Neuronal stem cell (in vitro differentiated cells): Measurements from ENCODE around the gene WNT3A.

ENCODE experiments used
- DNase-seq: peaks from one replicate; pipeline ENCODE4 v3.0.0-alpha.2; 2013; ENCODE audit warnings: low spot score
- H2AFZ ChIP-seq: one replicate; pipeline ENCODE4 v1.6.1; 2013; ENCODE audit warnings: mild to moderate bottlenecking, low read length, inconsistent platforms
- H2AK5ac ChIP-seq: 2 replicates; pipeline ENCODE4 v1.6.1; 2013; ENCODE audit warnings: low read depth, mild to moderate bottlenecking, inconsistent platforms, low read length, moderate library complexity, mixed read lengths
- H2BK120ac ChIP-seq: 2 replicates; pipeline ENCODE4 v1.6.1; 2013; ENCODE audit warnings: low read depth, mild to moderate bottlenecking, inconsistent platforms, low read length, moderate library complexity, mixed read lengths
- H2BK12ac ChIP-seq: one replicate; pipeline ENCODE4 v1.6.1; 2013; ENCODE audit warnings: low read length, inconsistent platforms
- H2BK15ac ChIP-seq: 2 replicates; pipeline ENCODE4 v1.6.1; 2013; ENCODE audit warnings: mild to moderate bottlenecking, low read length, inconsistent platforms, mixed read lengths
- H2BK5ac ChIP-seq: one replicate; pipeline ENCODE4 v1.6.1; 2013; ENCODE audit warnings: inconsistent platforms, mild to moderate bottlenecking, low read length, moderate library complexity
- H3K14ac ChIP-seq: one replicate; pipeline ENCODE4 v1.6.1; 2013; ENCODE audit warnings: low read length, inconsistent platforms
- H3K18ac ChIP-seq: 2 replicates; pipeline ENCODE4 v1.6.1; 2013; ENCODE audit warnings: low read length, inconsistent platforms
- H3K23ac ChIP-seq: 2 replicates; pipeline ENCODE4 v1.6.1; 2013; ENCODE audit warnings: low read depth, mild to moderate bottlenecking, mixed read lengths, low read length, inconsistent platforms; ENCODE audit not compliant: poor library complexity
- H3K27ac ChIP-seq: replicated peaks from 3 replicates; pipeline ENCODE4 v1.5.1; 2013; ENCODE audit warnings: low read length, inconsistent platforms
- H3K27me3 ChIP-seq, 3 experiments: 2 replicates each; pipeline ENCODE4 v1.6.1; 2013; ENCODE audit warnings: low read length in 3 of 3, mild to moderate bottlenecking in 2 of 3, inconsistent platforms in 1 of 3, low read depth in 1 of 3, mixed read lengths in 1 of 3, moderate library complexity in 1 of 3; ENCODE audit not compliant: control insufficient read depth in 3 of 3, insufficient read depth in 3 of 3
- H3K36me3 ChIP-seq, 2 donors: replicated peaks in 1 of 2; 2 replicates each; pipeline ENCODE4 v1.6.1; 2013; ENCODE audit warnings: low read length in 2 of 2; ENCODE audit not compliant: control insufficient read depth in 2 of 2, insufficient read depth in 2 of 2
- H3K4ac ChIP-seq: 2 replicates; pipeline ENCODE4 v1.6.1; 2013; ENCODE audit warnings: inconsistent platforms, mild to moderate bottlenecking, low read length, moderate library complexity
- H3K4me1 ChIP-seq, 2 donors: 1 replicate in 1 of 2; 2 replicates in 1 of 2; pipeline ENCODE4 v1.6.1; 2013; ENCODE audit warnings: low read length in 2 of 2, low read depth in 1 of 2; ENCODE audit not compliant: control insufficient read depth in 2 of 2, insufficient read depth in 1 of 2
- H3K4me2 ChIP-seq: one replicate; pipeline ENCODE4 v1.6.1; 2013; ENCODE audit warnings: mild to moderate bottlenecking, low read length, inconsistent platforms; ENCODE audit not compliant: insufficient read depth, poor library complexity, severe bottlenecking
- H3K4me3 ChIP-seq, 2 donors: 2 replicates each; pipeline ENCODE4 v1.5.1; 2013; ENCODE audit warnings: low read length in 2 of 2, mild to moderate bottlenecking in 2 of 2, inconsistent platforms in 1 of 2, moderate library complexity in 1 of 2
- H3K79me1 ChIP-seq: one replicate; pipeline ENCODE4 v1.6.1; 2013; ENCODE audit warnings: low read depth, mild to moderate bottlenecking, inconsistent platforms, low read length, moderate library complexity
- H3K9ac ChIP-seq: one replicate; pipeline ENCODE4 v1.6.1; 2013; ENCODE audit warnings: mild to moderate bottlenecking, low read depth, low read length, inconsistent platforms; ENCODE audit not compliant: poor library complexity
- H3K9me3 ChIP-seq, 2 donors: replicated peaks in 1 of 2; 2 replicates each; pipeline versions ENCODE3 to v1.6.1; 2013; ENCODE audit warnings: low read length in 2 of 2, mild to moderate bottlenecking in 2 of 2, inconsistent platforms in 1 of 2, low read depth in 1 of 2, mixed read lengths in 1 of 2, moderate library complexity in 1 of 2; ENCODE audit not compliant: control insufficient read depth in 2 of 2, insufficient read depth in 1 of 2
- H4K8ac ChIP-seq: one replicate; pipeline ENCODE4 v1.6.1; 2013; ENCODE audit warnings: low read depth, mild to moderate bottlenecking, inconsistent platforms, low read length, moderate library complexity
- H4K91ac ChIP-seq: one replicate; pipeline ENCODE4 v1.6.1; 2013; ENCODE audit warnings: low read length, low read depth, mild to moderate bottlenecking, inconsistent platforms; ENCODE audit not compliant: poor library complexity
- WGBS, 2 donors: extraction: QIAGEN DNeasy Blood & Tissue Kit; methylation state at CpG; one replicate each; pipeline ENCODE4 v1.1.7; 2013; ENCODE audit warnings: missing lambda C conversion rate in 2 of 2, mixed read lengths in 1 of 2; ENCODE audit not compliant: insufficient read length in 2 of 2, insufficient replicate concordance in 1 of 2; ENCODE audit errors: extremely low coverage in 2 of 2; 5-methylcytosine and 5-hydroxymethylcytosine counted together

Gene WNT3A

DNA sequence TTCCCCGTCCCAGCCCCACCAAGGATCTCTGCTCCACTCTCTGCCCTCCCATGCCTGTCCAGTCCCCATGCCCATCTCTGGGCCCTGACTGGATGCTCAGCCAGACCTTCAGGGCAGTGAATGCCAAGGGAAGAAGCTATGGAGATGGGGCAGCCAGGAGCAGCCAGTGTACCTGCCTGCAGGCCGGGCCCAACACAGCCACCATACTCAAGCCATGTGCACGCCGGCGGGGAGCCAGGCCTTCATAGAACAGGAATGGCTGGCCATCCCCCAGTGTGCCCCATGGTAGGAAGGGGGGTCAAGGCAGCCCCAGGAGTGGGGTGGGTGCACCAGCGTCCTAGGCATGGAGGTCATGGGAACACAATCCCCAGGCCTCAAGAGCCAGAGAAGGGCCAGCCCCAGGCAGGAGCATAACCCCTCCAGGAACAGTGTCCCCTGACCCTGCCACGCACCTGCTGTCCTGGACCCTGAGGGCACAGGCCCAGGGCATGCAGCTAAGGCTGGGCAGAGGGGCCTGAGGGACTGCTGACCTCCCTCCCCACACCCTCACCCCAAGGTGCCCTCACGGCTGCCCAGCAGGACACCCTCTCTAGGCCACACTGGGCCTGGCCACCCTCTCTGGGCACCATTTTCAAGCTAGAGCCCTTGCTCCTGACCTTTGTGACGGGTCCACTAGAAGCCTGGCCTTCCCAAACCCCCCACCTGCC, 55.4 kb downstream of the WNT3A start:
- no peak overlapping the region for H3K14ac ChIP-seq
- no peak overlapping the region for H4K91ac ChIP-seq
- H4K8ac ChIP-seq: no peak overlapping the region
- no peak overlapping the region for H2BK120ac ChIP-seq
- H2BK15ac ChIP-seq: peak overlapping the region; percentile 87
- H3K27ac ChIP-seq: no peak overlapping the region
- peaks cover 8 to 12% of the 10 kb centered on the region in 2 donors for H3K9me3 ChIP-seq
- no peak overlapping the region for H3K4me2 ChIP-seq
- H2BK12ac ChIP-seq: peak overlapping the region; percentile 41
- peaks cover 0 to 3% of the 10 kb centered on the region in 2 donors for H3K4me1 ChIP-seq
- H3K4me3 ChIP-seq: peak overlapping the region in 1 of 2 donors; percentile 18
- H2BK5ac ChIP-seq: no peak overlapping the region
- peak overlapping the region; percentile 85 for H3K18ac ChIP-seq
- peaks cover 7 to 89% (median 52%) of the 10 kb centered on the region in 3 experiments for H3K27me3 ChIP-seq
- H2AFZ ChIP-seq: no peak overlapping the region
- H2AK5ac ChIP-seq: peak overlapping the region; percentile 53
- H3K23ac ChIP-seq: peak overlapping the region; percentile 39
- no peak overlapping the region for H3K9ac ChIP-seq
- DNase-seq: no peak
- H3K36me3 ChIP-seq: no peaks in the 10 kb centered on the region
- peaks cover 2% of the 10 kb centered on the region for H3K79me1 ChIP-seq
- peak overlapping the region; percentile 67 for H3K4ac ChIP-seq
- whole genome bisulfite sequencing, 2 donors: no CpG with 5 or more reads among the region's 9 CpGs

- H3K14ac ChIP-seq: peak overlapping the region; percentile 23
- H2BK120ac ChIP-seq: no peak overlapping the region
- peaks cover 8 to 12% of the 10 kb centered on the region in 2 donors for H3K9me3 ChIP-seq
- H3K23ac ChIP-seq: peak overlapping the region; percentile 39
- DNase-seq: no peak
- H3K4me2 ChIP-seq: no peak overlapping the region
- H3K79me1 ChIP-seq: peaks cover 2% of the 10 kb centered on the region
- H2AK5ac ChIP-seq: peak overlapping the region; percentile 53
- no peak overlapping the region for H2AFZ ChIP-seq
- H2BK15ac ChIP-seq: no peak overlapping the region
- no peak overlapping the region for H4K91ac ChIP-seq
- H3K36me3 ChIP-seq: no peaks in the 10 kb centered on the region
- peaks cover 0 to 3% of the 10 kb centered on the region in 2 donors for H3K4me1 ChIP-seq
- H3K4me3 ChIP-seq: no peak overlapping the region
- no peak overlapping the region for H3K27ac ChIP-seq
- no CpG with 5 or more reads among the region's 4 CpGs for WGBS, 2 donors
- peak overlapping the region; percentile 85 for H3K18ac ChIP-seq
- no peak overlapping the region for H2BK5ac ChIP-seq
- H3K9ac ChIP-seq: no peak overlapping the region
- no peak overlapping the region for H4K8ac ChIP-seq
- H3K4ac ChIP-seq: no peak overlapping the region
- no peak overlapping the region for H2BK12ac ChIP-seq
- H3K27me3 ChIP-seq: peaks cover 7 to 88% (median 53%) of the 10 kb centered on the region in 3 experiments
Measured at GRCh38 chr1:228062812-228063211, 56.0 kb downstream of the WNT3A start.

DNA sequence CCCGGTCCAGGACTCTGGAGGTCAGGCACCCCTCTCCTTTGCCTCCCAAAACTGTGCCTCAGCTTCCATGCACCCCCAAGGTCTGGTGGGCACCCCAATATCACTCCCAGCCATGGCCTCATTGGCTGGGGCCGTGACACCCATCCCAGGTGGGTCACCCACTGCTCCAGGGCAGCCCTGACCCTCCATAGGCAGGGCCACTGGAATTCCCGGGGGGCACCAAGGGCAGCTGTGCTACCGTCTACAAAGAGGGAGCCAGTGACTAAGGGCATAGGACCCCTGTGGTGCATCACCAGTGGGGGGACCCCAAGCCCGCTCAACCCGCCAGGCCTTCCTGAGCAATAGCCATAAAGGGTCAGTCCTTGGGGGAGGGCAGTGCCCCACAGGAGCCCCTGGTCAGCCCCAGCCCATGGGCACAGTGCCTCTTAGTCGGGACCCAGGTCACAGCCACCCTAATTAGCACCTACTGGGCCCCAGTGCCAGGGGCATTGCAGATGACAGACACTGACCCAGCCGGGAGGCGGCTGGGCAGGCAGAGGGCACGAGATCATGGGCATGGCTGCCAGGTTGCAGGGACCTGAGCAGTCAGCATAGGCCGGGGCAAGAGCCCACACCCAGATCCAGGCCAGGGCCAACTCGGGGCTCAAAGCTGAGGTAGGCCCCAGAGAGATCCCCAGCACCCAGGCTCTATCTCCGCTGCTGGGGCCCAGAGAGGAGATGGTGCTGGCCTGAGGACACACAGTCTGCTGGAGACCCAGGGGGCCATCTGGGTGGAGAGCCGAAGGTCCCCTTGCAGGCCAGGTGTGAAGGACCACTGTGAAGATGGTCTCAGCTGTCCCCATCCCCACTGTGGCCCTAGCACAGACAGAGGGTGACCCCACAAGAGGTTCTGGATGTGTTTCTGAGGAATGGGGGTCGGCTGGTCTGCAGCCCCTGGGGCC, 56.7 kb downstream of the WNT3A start:
- H3K27me3 ChIP-seq: peaks cover 9 to 88% (median 54%) of the 10 kb centered on the region in 3 experiments

GRCh38 chr1:228064296-228064695, 57.5 kb downstream of the WNT3A start:
- Histone ChIP-seq H3K9ac (no peak overlapping the region), H3K27ac (no peak overlapping the region), H3K79me1 (no peaks in the 10 kb centered on the region), H4K91ac (no peak overlapping the region), H3K14ac (no peak overlapping the region), H2AK5ac (no peak overlapping the region), H3K9me3 (peaks cover 0 to 2% of the 10 kb centered on the region in 2 donors), H3K4me3 (no peak overlapping the region), H2BK15ac (peak overlapping the region; percentile 26), H3K4me1 (peaks cover 0 to 3% of the 10 kb centered on the region in 2 donors), H3K36me3 (no peaks in the 10 kb centered on the region), H2AFZ (no peak overlapping the region), H3K27me3 (peaks cover 6 to 87% (median 54%) of the 10 kb centered on the region in 3 experiments), H4K8ac (no peak overlapping the region), H3K4ac (no peak overlapping the region), H2BK120ac (no peak overlapping the region), H3K4me2 (no peak overlapping the region), H3K18ac (no peak overlapping the region), H2BK12ac (no peak overlapping the region), H3K23ac (no peak overlapping the region), H2BK5ac (no peak overlapping the region)
- WGBS, 2 donors: no CpG with 5 or more reads among the region's 8 CpGs
- DNase-seq: no peak

More for the DNA sequence above, 56.7 kb downstream of the WNT3A start:
- Histone ChIP-seq H3K4me3 (no peak overlapping the region), H2BK5ac (no peak overlapping the region), H2AFZ (no peak overlapping the region), H3K14ac (peak overlapping the region; percentile 40), H3K9ac (no peak overlapping the region), H4K8ac (no peak overlapping the region), H3K23ac (no peak overlapping the region), H3K36me3 (no peaks in the 10 kb centered on the region), H3K4me1 (peaks cover 0 to 3% of the 10 kb centered on the region in 2 donors), H3K18ac (peak overlapping the region; percentile 49), H2AK5ac (peak overlapping the region; percentile 53), H3K4me2 (no peak overlapping the region), H3K9me3 (peaks cover 5 to 8% of the 10 kb centered on the region in 2 donors), H2BK15ac (no peak overlapping the region), H2BK12ac (no peak overlapping the region), H3K4ac (no peak overlapping the region), H3K27ac (no peak overlapping the region), H2BK120ac (no peak overlapping the region), H4K91ac (no peak overlapping the region), H3K79me1 (peaks cover 2% of the 10 kb centered on the region)
- whole genome bisulfite sequencing, 2 donors: no CpG with 5 or more reads among the region's 15 CpGs
- no peak for DNase-seq
